Neural progenitor cell (in vitro differentiated cells): ENCODE data around the gene NFKB1.

Experiments
- CTCF ChIP-seq: fragments of 200-600 bp; sonication (generic); IDR thresholded peaks from 2 replicates; pipeline ENCODE4 v1.5.1; 2017; ENCODE audit warnings: antibody characterized with exemption, mild to moderate bottlenecking
- EZH2phosphoT487 ChIP-seq: fragments of 200-600 bp; sonication (generic); IDR thresholded peaks from 2 replicates; pipeline ENCODE4 v1.6.1; 2017; ENCODE audit warnings: antibody characterized with exemption

- TF ChIP-seq EZH2phosphoT487 (no peak), CTCF (no peak)
These were observed 71.3 kb downstream of the NFKB1 start for GRCh38 chr4:102572452-102572851.
